ENCODE results near the gene NDUFAB1. TPM values are rescaled to one million over a fixed set of nuclear protein-coding genes. Genes with fewer than 3 reads are reported as not detected.

Gene NDUFAB1
- total and polyA plus RNA-seq, 2 experiments from 2014 or later, result 119 to 243 TPM

GRCh38 chr16:23557779-23558702 lies 38.1 kb downstream of the NDUFAB1 start:
- WGBS (ENCODE audit: low lambda C conversion rate, missing lambda C conversion rate), result 7% methylated on average over 25 of the region's 60 CpGs
- Histone ChIP-seq H3K4me1 (ENCODE audit: insufficient read depth) (peaks cover 20% of the 10 kb centered on the region), H4K20me1 (ENCODE audit: insufficient read depth, poor library complexity, severe bottlenecking) (peaks cover 4% of the 10 kb centered on the region), H3K27ac (peak overlapping the region; percentile 83), H3K4me2 (peak overlapping the region; percentile 97), H3K27me3 (no peaks in the 10 kb centered on the region), H3K9me3 (ENCODE audit: low read depth) (no peaks in the 10 kb centered on the region), H3K79me2 (peaks cover 49% of the 10 kb centered on the region), H3K4me3 (peak overlapping the region; percentile 59), H3K36me3 (replicated peaks; ENCODE audit: insufficient read depth, low read depth) (no peaks in the 10 kb centered on the region), H3K9me2 (replicated peaks; ENCODE audit: insufficient read depth) (no peaks in the 10 kb centered on the region), H2AFZ (peak overlapping the region; percentile 62)
- DNase-seq (ENCODE audit: low spot score), result peak; percentile 59
- TF ChIP-seq CTCF (IDR thresholded peaks at IDR 0.05; ENCODE audit: poor library complexity) (no peak), EZH2 (IDR thresholded peaks at IDR 0.05; ENCODE audit: borderline replicate concordance) (no peak), EZH2phosphoT487 (IDR thresholded peaks at IDR 0.05; ENCODE audit: low read depth, severe bottlenecking, unreplicated experiment) (no peak)

GRCh38 chr16:23556881-23557778 lies 39.0 kb downstream of the NDUFAB1 start, which contains the start of the genes EARS2 and UBFD1:
Gene EARS2, minus strand, starts transcription at chr16:23557350. Its CDS starts 7 bp downstream, at chr16:23557343.
Gene UBFD1, plus strand, starts transcription at chr16:23557727. Its CDS starts 16 bp downstream, at chr16:23557743.
- Histone ChIP-seq H3K4me1 (ENCODE audit: insufficient read depth) (peaks cover 20% of the 10 kb centered on the region), H3K27ac (peak within 1 kb of the TSS; percentile 86), H3K27me3 (no peaks in the 10 kb centered on the region), H4K20me1 (ENCODE audit: insufficient read depth, poor library complexity, severe bottlenecking) (peaks cover 4% of the 10 kb centered on the region), H2AFZ (peak within 1 kb of the TSS; percentile 65), H3K9me2 (replicated peaks; ENCODE audit: insufficient read depth) (no peaks in the 10 kb centered on the region), H3K9me3 (ENCODE audit: low read depth) (no peaks in the 10 kb centered on the region), H3K36me3 (replicated peaks; ENCODE audit: insufficient read depth, low read depth) (no peaks in the 10 kb centered on the region), H3K4me3 (peak within 1 kb of the TSS; percentile 59), H3K79me2 (peaks cover 49% of the 10 kb centered on the region), H3K4me2 (peak within 1 kb of the TSS; percentile 97)
- 3% methylated on average over 58 of the region's 65 CpGs for WGBS (ENCODE audit: low lambda C conversion rate, missing lambda C conversion rate)
- DNase-seq (ENCODE audit: low spot score), result peak; percentile 99
- peak; percentile 99 for TF ChIP-seq CTCF (IDR thresholded peaks at IDR 0.05; ENCODE audit: poor library complexity)
- no peak for TF ChIP-seq EZH2 (IDR thresholded peaks at IDR 0.05; ENCODE audit: borderline replicate concordance)
- no peak for TF ChIP-seq EZH2phosphoT487 (IDR thresholded peaks at IDR 0.05; ENCODE audit: low read depth, severe bottlenecking, unreplicated experiment)

GRCh38 chr16:23554536-23554935 lies 41.6 kb downstream of the NDUFAB1 start:
- H3K36me3 ChIP-seq (replicated peaks; ENCODE audit: insufficient read depth, low read depth), result no peaks in the 10 kb centered on the region
- H2AFZ ChIP-seq, result no peak overlapping the region
- H3K9me2 ChIP-seq (replicated peaks; ENCODE audit: insufficient read depth), result no peaks in the 10 kb centered on the region
- no peak overlapping the region for H3K27ac ChIP-seq
- no peaks in the 10 kb centered on the region for H3K9me3 ChIP-seq (ENCODE audit: low read depth)
- no peaks in the 10 kb centered on the region for H4K20me1 ChIP-seq (ENCODE audit: insufficient read depth, poor library complexity, severe bottlenecking)
- H3K27me3 ChIP-seq, result no peaks in the 10 kb centered on the region
- no peak overlapping the region for H3K4me3 ChIP-seq
- peaks cover 20% of the 10 kb centered on the region for H3K4me1 ChIP-seq (ENCODE audit: insufficient read depth)
- 94% methylated on average over 3 of the region's 3 CpGs for WGBS (ENCODE audit: low lambda C conversion rate, missing lambda C conversion rate)
- DNase-seq (ENCODE audit: low spot score), result no peak
- no peak overlapping the region for H3K4me2 ChIP-seq
- TF ChIP-seq EZH2phosphoT487 (IDR thresholded peaks at IDR 0.05; ENCODE audit: low read depth, severe bottlenecking, unreplicated experiment) (no peak), EZH2 (IDR thresholded peaks at IDR 0.05; ENCODE audit: borderline replicate concordance) (no peak), CTCF (IDR thresholded peaks at IDR 0.05; ENCODE audit: poor library complexity) (no peak)
- H3K79me2 ChIP-seq, result peaks cover 28% of the 10 kb centered on the region

Data from hepatocyte (in vitro differentiated cells).